Fibroblast of lung (primary cell): ENCODE data around the gene A3GALT2.

Experiments used
- CTCF ChIP-seq, 2 donors: IDR thresholded peaks in 1 of 2; conservative IDR thresholded peaks in 1 of 2; 1 replicate in 1 of 2; 2 replicates in 1 of 2; pipeline ENCODE4 v1.5.1; 2011 to 2012; ENCODE audit warnings: low read length in 2 of 2, control low read depth in 1 of 2, inconsistent platforms in 1 of 2, low read depth in 1 of 2, mild to moderate bottlenecking in 1 of 2
- EZH2 ChIP-seq: IDR thresholded peaks from 2 replicates; pipeline ENCODE4 v1.5.1; 2012; ENCODE audit warnings: low read length, control low read depth, mild to moderate bottlenecking; ENCODE audit errors: missing control alignments

DNA sequence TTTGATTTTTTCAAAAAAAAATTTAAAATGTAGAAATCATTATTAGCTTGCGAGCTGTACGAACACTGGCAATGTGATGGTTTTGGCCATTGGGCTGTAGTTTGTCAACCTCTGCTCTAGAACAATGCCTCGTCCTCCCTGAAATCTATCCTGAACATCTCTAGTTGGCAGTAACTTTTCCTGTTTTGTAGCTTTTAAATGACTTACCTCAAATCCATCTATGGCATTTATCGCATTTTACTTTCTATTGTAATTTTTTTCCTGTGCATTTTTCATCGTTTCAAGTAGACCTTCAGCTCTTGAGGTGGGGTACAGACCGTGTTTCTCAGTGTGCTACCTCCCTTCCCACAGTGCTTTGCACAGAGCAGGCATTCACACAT, 30.4 kb upstream of the A3GALT2 start:
- no peak for TF ChIP-seq EZH2
- TF ChIP-seq CTCF (conservative IDR thresholded peaks at IDR 0.05 in 1 of 2, IDR thresholded peaks at IDR 0.05 in 1 of 2; ENCODE audit: low read depth in 1 of 2, low read length in 2 of 2), result no peak
